Measurements from ENCODE around the gene SPTSSA. TPM values are rescaled to one million over a fixed set of nuclear protein-coding genes. Genes with fewer than 3 reads are reported as not detected.
"Not testable (repeated sequence)": the region's sequence is repeated elsewhere in the genome, so short reads cannot be mapped to it uniquely, and the experiment has no call there.

Gene SPTSSA, protein sequence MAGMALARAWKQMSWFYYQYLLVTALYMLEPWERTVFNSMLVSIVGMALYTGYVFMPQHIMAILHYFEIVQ
- total RNA-seq, result 10 to 100 TPM; 25.4 to 25.7 TPM
- long read RNA-seq, donor 1, partial matches to known transcripts, result 0 of 1 reads
- long read RNA-seq, donor 1, other reads (novel, unspliced or antisense), result 1 of 1 reads
- long read RNA-seq, donor 2, transcript SPTSSA-201 (2 exons, 2,777 nt), result major isoform, 15 of 20 reads
- long read RNA-seq, donor 2, partial matches to known transcripts, result 0 of 20 reads
- long read RNA-seq, donor 2, other reads (novel, unspliced or antisense), result 5 of 20 reads

GRCh38 chr14:34462132-34462893 is at the start of gene SPTSSA:
SPTSSA (minus strand) TSS chr14:34462240; CDS start chr14:34462207, 33 bp downstream.
- intact Hi-C loops (cut with DNase I), result loop anchor here in 1 of 2 donors (5.0 kb wide), 1 partner anchor 35 kb away; no protein-coding TSS in a partner anchor
- peak; percentile 98 for DNase-seq (ENCODE audit: low spot score)

GRCh38 chr14:34507884-34508283 is 45.8 kb upstream of the SPTSSA start:
- intact Hi-C loops (cut with DNase I), result no loop called here

DNA sequence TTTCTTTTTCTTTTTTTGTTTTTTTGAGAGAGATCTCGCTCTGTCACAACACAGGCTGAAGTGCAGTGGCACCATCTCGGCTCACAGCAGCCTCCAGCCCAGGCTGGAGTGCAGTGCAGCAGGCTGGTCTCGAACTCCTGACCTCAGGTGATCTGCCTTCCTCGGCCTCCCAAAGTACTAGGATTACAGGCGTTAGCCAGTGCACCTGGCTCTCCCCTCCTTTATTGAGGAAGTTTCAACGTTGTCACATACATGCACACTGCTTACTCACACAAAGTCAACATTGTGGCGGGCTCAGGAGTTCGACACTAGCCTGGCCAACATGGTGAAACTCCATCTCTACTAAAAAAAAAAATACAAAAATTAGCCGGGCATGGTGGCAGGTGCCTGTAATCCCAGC is 45.4 kb upstream of the SPTSSA start:
- intact Hi-C loops (cut with DNase I), result no loop called here
- no peak for DNase-seq (ENCODE audit: low spot score)

More at GRCh38 chr14:34507884-34508283, 45.8 kb upstream of the SPTSSA start:
- DNase-seq (ENCODE audit: low spot score), result no peak

DNA sequence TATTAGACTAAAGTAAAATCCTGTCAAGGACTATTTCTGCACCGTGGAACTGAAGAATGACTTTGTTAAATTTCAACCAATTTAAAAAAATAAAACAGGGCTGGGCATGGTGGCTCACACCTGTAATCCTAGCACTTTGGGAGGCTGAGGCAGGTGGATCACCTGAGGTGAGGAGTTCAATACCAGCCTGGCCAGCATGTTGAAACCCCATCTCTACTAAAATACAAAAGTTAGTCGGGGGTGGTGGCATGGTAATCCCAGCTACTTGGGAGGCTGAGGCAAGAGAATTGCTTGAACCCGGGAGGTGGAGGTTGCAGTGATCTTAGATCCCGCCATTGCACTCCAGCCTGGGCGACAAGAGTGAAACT is 43.1 kb upstream of the SPTSSA start:
- intact Hi-C loops (cut with DNase I), result not testable (repeated sequence)

GRCh38 chr14:34504027-34504426 is 42.0 kb upstream of the SPTSSA start:
- intact Hi-C loops (cut with DNase I); DNase-seq (ENCODE audit: low spot score): not testable (repeated sequence)

More for the DNA sequence above, 43.1 kb upstream of the SPTSSA start:
- not testable (repeated sequence) for DNase-seq (ENCODE audit: low spot score)

DNA sequence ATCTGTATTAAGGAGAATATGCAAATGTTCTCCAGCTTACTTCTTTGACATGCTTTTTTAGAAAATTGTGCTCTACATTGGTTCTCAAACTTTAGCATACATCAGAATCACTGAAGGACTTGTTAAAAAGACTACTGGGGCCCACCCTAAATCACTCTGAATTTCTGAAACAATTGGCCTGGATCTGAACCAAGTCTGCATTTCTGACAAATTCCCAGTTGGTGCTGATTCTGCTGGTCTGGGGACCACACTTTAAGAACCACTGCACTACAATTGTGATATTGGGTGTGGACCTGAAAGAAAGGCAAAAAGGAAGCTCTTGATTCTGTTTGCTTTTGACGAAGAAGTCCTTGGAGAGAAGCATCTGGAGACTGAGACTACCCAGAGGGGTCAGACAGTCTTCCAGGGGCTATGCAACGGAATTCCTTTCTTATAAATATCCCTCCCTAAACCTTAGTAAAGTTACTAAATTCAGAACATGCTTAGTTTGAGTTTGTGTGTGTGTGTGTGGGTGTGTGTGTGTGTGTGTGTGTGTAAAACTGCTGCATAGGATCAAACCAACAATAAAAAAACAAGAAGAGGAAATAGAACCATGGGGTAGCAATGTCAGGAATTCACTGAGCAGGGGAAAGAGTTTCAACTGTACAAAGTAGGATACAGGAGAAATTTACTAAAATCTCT is 40.6 kb upstream of the SPTSSA start:
- intact Hi-C loops (cut with DNase I), result no loop called here
- DNase-seq (ENCODE audit: low spot score), result no peak

- intact Hi-C loops (cut with DNase I), result no loop called here
- no peak for DNase-seq (ENCODE audit: low spot score)
Measured at GRCh38 chr14:34502001-34502400, 40.0 kb upstream of the SPTSSA start.

DNA sequence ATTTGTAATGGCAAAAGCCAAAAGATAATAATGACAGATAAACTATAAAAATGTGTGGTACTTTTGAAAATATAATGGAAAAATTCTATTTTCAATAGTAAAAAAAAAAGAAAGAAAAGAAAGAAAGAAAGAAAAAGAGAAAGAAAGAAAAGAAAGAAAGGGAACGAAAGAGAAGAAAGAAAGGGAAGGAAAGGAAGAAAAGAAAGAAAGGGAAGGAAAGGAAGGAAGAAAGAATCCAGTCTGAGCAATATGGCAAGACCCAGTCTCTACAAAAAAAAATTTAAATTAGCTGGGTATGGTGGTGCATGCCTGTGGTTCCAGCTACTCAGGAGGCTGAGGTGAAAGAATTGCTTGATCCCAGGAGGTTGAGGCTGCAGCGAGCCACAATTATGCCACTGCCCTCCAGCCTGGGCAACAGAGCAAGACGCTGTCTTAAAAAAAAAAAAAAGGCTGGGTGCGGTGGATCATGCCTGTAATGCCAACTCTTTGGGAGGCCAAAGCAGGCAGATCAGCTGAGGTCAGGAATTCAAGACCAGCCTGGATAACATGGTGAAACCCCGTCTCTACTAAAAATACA is 39.1 kb upstream of the SPTSSA start:
- intact Hi-C loops (cut with DNase I), result no loop called here
- no peak for DNase-seq (ENCODE audit: low spot score)

DNA sequence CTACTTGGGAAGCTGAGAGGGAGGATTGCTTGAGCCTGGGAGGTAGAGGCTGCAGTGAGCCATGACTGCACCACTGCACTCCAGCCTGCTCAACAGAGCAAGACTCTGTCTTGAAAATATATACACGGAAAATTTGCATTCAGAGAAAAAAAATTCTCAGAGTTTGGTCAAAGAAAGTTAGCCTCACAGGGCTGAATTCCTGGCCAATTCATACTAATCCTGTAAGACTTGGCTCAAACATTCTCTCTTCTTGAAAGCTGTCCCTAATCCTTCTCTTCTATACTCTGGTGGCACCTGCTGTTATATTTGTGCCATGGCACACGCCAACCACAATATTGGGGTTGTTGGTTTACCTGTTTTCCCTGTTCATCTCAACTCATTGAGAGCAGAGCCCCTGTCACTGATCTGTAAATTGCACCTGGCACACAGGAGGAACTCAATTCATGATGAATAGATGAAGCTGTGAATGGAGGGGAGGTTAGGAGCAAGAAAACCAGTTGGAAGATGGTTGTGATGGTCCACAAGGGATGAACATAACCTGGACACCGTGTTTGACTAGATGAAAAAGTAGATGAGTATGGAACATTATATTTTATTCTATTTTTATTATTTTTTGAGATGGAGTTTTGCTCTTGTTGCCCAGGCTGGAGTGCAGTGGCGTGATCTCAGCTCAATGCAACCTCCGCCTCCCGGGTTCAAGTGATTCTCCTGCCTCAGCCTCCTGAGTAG is 36.8 kb upstream of the SPTSSA start:
- DNase-seq (ENCODE audit: low spot score), result no peak
- intact Hi-C loops (cut with DNase I), result loop anchor here in 1 of 2 donors (5.0 kb wide), 1 partner anchor 37 kb away; the partner anchor contains the start of gene SPTSSA

- peak; percentile 95 for DNase-seq (ENCODE audit: low spot score)
- intact Hi-C loops (cut with DNase I), result loop anchor here in 1 of 2 donors (5.0 kb wide), 1 partner anchor 35 kb away; the partner anchor contains the start of gene SPTSSA
Measured at GRCh38 chr14:34496679-34497513, 34.9 kb upstream of the SPTSSA start.

GRCh38 chr14:34496007-34496678 is 34.1 kb upstream of the SPTSSA start:
- intact Hi-C loops (cut with DNase I), result loop anchor here in 1 of 2 donors (5.0 kb wide), 1 partner anchor 34 kb away; the partner anchor contains the start of gene SPTSSA
- DNase-seq (ENCODE audit: low spot score), result peak; percentile 90

DNA sequence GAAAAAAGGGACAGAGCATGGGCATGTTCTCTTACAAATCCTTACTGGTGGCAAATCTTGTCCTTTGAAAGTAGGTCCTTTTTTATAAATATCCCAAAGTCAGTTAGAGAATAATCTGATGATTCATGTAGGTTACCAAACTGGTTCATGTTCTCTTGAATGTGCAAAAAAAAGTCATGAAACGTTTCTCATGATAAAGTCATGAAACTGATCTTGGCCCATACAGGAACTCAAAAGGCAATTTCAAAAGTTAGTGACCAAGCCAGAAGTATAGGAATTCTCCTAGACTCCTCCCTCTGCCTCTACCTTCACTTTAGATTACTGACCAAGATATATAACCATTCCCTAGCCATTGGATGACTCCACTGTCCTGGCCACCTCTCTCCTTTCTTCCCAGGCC is 27.3 kb upstream of the SPTSSA start:
- intact Hi-C loops (cut with DNase I), result no loop called here

GRCh38 chr14:34488528-34488927 is 26.5 kb upstream of the SPTSSA start:
- no peak for DNase-seq (ENCODE audit: low spot score)

More for the DNA sequence above, 27.3 kb upstream of the SPTSSA start:
- DNase-seq (ENCODE audit: low spot score), result no peak

GRCh38 chr14:34484726-34485125 is 22.7 kb upstream of the SPTSSA start:
- DNase-seq (ENCODE audit: low spot score), result no peak
- intact Hi-C loops (cut with DNase I), result no loop called here

More at GRCh38 chr14:34488528-34488927, 26.5 kb upstream of the SPTSSA start:
- intact Hi-C loops (cut with DNase I), result no loop called here

DNA sequence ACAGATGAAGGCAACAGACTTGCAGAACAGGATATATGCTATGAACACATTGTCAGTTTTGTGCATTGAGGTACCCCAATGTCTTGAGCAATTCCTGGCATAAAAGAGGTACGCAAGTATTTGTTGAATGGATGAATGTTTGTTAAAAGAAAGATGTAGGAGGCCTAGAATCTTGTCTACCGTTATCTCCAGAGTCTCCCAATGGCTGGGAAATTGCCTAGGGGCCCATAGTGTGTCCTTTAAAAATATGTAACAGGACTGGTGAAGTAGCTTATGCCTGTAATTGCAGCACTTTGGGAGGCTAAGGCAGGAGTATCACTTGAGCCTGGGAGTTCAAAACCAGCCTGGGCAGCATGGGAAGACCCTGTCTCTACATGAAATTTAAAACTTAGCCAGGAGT is 20.4 kb upstream of the SPTSSA start:
- intact Hi-C loops (cut with DNase I), result no loop called here
- no peak for DNase-seq (ENCODE audit: low spot score)

- intact Hi-C loops (cut with DNase I), result loop anchor here in 1 of 2 donors (10.0 kb wide), 1 partner anchor 525 kb away; the partner anchor contains the start of gene EGLN3
- no peak for DNase-seq (ENCODE audit: low spot score)
Measured at GRCh38 chr14:34479694-34480093, 17.7 kb upstream of the SPTSSA start.

GRCh38 chr14:34478261-34478660 is 16.2 kb upstream of the SPTSSA start:
- intact Hi-C loops (cut with DNase I), result loop anchor here in 1 of 2 donors (10.0 kb wide), 1 partner anchor 523 kb away; the partner anchor contains the start of gene EGLN3
- DNase-seq (ENCODE audit: low spot score), result no peak
